ENCODE results near the gene CELF3.
A peak's percentile ranks its signal among the peaks of the same experiment; 100 is the strongest.

Gene CELF3

DNA sequence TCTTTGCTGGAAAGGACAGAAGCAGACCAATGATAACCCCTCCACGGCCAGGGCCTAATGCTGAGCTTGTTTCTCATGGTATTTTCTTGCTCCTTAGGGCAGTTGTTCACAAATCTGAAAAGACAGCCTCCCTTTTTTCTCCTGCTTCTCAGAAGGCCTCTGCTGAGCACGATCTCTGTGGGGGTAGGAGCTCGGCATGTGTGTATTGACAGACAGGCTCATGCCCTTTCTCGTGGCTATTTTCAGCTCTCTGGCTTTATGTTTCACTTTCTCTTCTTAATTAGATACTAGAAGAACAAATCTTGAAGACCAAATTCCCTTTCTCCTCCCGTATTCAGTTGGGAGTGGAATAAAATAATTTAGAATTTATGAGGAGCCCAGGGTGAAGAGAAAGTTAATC is 4.0 kb upstream of the CELF3 start:
- no peak for DNase-seq

DNA sequence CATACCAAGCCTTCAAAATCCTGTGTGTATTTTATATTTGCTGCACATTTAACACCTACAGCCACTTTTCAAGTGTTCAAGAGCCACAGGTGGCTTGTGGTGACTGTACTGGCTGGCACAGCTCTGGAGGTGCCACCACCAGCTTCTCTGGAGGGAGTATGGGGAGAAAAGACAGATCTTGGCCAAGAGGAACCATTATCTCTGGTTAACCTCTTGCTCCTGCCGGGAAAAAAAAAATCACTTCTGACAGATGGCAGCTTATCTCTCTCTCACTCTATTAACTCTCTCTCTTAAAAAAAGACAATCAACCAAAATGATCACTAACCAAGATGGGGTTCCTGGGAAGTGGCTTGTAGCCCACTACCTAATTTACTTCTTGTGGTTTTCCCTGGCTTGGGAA is 3.5 kb upstream of the CELF3 start:
- no peak for DNase-seq

DNA sequence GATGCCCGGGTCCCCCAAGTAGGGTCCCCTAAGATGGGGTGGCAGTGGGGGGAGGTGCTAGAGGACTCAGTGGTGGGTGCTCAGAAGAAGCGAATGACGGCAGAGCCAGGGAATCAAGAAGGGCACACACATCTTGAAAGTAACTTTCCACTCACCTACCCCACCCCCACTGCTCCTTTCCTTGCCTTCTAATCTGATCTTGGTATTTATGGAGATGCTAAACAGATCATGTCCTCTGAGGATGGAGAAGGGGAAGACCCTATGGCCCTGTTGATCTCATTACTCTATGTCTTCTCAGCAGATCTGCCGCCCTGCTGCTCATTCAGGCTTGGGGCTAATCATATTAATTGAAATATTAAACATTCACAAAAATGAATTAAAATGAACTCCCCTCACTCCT is 2.1 kb upstream of the CELF3 start:
- DNase-seq = no peak

GRCh38 chr1:151718011-151718431 is 1.4 kb upstream of the CELF3 start:
- DNase-seq = no peak

GRCh38 chr1:151716405-151716762 is 219 bp downstream of the CELF3 start:
- no peak for DNase-seq

GRCh38 chr1:151715726-151716404 is 738 bp downstream of the CELF3 start:
- peak in 1 of 2 experiments; percentile 22 for DNase-seq

DNA sequence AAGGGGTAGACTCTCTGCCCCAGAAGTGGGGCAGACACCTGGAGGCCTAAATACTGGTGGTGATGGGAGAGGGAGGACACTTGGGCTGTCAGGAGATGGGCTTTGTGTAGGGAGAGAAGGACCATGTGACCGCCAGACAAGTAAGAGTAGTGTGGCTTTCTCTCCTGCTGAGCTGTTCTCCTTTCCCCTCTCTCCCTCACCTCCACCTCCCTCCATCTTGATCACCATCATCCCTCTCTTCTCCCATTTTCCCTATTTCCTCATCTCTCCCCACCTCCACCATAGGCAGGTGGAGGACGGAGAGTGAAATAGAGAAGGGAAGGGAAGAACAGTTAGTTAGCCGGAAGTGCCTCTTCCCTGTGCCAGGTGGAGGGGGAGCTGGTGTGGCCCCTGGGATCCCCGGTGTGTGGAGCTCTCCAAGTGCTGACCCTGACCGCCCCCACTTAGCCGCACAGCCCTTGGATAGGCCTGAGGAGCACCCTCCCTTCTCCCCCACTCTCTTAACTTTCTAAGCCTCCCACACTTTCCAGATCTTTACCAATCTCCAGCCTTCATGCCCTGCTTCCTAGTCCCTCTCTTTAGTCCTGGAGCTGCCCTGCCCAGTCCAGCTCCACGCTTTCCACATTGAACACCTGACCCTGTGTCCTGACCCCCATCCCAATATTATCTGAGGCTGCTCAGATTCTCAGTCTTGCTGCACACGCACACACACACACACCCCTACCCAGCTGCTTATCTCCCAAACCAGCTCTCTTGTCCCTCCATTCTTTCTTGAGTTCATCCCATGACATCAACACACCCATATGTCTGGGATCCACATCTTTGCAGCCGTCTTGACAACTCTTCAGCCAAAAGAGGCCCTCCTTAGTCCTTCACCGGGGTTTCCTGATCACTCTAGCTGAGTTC is 1.5 kb downstream of the CELF3 start:
- DNase-seq = no peak

GRCh38 chr1:151713874-151714273 is 2.7 kb downstream of the CELF3 start:
- DNase-seq = no peak

GRCh38 chr1:151713044-151713443 is 3.6 kb downstream of the CELF3 start:
- DNase-seq = no peak

DNA sequence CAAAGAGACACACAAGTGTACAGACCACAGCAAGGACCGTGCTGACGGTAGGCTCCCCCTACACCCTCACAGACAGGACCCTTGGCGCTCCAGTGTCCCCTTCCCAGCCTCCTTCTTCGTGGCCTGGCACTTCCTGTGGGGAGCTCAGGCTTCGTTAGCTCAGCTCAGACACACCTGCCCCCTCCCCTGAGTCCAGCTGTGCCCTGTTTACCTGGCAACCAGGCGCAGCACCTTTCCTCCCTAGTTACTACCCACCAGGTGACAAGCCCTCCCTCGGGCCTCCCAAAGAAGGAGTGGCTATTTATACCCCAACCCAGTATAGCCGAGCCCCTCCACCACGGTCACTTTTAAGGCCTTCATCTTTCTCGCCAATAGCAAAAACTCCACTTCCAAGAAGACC is 4.7 kb downstream of the CELF3 start:
- DNase-seq = no peak

DNA sequence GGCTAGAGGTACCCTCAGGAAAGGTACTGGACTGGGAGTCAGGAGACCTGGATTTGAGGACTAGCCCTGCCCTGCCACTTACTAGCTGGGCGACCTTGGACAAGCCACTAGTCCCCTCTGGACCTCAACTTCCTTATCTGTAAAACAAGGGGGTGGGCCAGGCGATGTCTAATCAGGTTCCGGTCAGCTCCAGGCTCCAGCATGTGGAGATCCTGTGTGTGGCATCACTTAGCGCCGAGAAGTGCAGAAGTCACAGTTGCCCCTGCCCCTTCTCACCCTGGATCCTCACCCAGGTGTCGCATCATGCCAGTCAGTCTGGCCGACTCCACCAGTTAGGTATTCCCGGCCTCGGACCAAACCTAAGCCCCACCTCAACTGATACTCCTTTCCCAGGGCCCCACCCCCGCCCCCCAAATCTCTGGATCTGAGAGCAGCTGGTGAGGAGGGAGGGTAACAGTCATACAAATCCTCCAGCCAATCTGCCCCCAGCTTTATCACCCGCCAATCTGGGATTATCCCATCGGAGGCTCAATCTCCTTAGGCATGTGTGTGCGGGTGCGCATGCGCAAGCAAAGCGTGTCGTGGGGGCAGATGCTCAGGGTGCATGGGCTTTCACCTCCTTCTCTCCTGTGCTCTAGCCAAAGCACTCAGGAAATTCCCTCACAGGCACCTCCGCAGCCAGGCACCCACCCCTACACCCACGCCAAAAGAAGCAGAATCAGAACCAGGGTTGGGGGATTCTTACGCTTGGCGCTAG is 5.4 kb downstream of the CELF3 start:
- no peak for DNase-seq

DNA sequence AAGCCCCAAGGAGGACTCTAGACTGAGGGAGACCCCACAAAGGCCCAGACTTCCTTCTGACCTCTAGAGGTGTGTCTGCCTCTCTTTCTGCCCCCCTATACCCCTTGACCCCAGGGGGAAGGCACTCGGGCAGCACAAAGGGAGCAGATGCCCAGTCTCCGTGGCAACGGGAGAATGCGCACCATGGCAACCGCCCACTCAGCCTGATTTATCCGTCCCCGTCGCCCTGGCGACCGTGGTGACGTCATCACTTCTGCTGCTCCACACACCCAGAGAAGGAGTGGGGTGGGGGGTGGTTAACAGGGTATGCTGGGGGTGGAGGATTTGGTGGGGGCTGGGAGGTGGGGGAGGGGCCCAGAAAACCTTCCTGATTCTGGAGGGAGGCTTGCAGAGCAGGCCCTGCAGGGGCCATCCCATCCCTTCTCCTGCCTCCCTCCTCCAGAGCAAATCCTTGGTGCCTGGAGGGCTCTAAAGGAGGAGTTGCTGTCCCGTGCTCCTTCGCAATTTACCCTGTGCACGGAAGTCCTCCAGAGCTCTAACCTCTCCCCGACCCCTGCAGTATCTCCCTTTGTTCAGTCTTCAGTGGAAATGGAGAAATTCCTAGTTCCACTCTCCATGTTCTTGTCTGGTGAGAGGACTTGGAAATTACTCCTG is 6.3 kb downstream of the CELF3 start:
- DNase-seq = peak; percentile 57 to 74

DNA sequence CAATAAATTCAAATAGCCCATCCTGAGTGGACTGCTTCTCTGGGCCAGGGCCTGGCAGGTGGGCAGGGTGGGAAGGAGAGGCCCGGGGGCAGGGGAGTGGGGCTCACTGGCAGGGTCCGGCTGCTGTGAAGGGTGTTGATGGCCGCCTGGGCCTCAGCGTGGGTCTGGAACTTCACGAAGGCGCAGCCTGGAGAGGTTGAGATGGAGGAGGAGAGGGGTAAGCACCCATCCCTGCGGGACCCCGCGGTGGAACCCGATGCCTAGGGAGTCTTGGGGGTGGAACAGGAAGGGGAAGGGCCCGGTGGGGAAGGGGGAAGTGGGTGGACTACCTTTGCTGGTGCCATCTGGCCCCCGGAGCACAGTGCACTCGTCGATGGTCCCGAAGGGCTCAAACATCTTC is 7.7 kb downstream of the CELF3 start:
- DNase-seq = no peak

- no peak for DNase-seq
Observed at GRCh38 chr1:151707541-151708065, 9.0 kb downstream of the CELF3 start.

GRCh38 chr1:151706464-151707415 is 9.9 kb downstream of the CELF3 start:
- no peak for DNase-seq

GRCh38 chr1:151705753-151706463 is 10.7 kb downstream of the CELF3 start:
- DNase-seq = no peak

- DNase-seq = no peak
Observed at GRCh38 chr1:151705146-151705545, 11.5 kb downstream of the CELF3 start.

DNA sequence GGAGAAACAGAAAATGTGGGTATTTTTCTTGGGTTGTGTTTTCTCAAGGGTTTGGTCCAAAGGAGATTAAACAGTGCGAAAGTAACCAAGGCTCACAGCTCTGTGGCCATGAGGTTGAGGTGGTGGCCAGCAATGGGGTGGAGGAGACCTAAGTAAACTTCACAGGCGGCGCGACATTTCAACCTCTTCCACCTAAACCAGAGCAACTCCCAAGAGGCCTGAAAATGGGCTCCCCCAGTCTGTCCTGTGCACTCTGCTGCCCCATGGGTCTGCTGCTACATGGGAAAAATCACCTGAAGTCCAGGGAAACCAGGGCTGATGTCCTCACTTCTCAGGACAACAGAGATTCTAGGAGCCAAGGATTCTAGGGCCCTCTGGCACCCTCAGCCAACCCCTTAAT is 12.4 kb downstream of the CELF3 start:
- no peak for DNase-seq

GRCh38 chr1:151703813-151704212 is 12.8 kb downstream of the CELF3 start:
- DNase-seq = no peak

DNA sequence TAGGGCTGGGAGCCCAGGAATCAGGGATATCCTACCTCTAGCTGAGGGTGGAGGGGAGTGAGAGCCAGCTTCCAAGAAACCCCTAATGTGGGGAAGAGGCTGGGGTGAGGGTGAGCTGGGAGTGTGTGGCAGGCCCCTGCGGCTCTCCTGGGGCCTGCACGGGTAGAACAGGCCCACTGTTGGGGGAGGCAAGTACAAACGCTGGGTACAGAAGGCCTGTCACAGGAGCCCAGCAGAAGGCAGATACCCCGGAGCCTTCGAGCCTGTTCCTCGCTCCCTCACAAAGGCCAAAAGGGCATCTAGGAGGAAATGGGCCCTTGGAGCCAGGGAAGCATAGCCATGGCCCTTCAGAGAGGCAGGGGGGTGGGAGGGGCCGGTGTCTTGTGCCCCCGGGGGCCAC is 13.7 kb downstream of the CELF3 start:
- DNase-seq = no peak

- no peak for DNase-seq
Observed at GRCh38 chr1:151701515-151701914, 15.1 kb downstream of the CELF3 start.
